ENCODE measurements around the gene RND1. TPM values are rescaled to one million over a fixed set of nuclear protein-coding genes. Genes with fewer than 3 reads are reported as not detected.

RND1 gene
- total RNA-seq (2016; rRNA removed; fragmentation: Illumina TruSeq; extraction: Trizol) (1.8 and 2.2 TPM in 2 replicates), polyA plus RNA-seq (2011; rRNA removed) (1.9 and 2.8 TPM in 2 replicates), polyA minus RNA-seq (2011; rRNA and poly(A)+ RNA removed; ENCODE audit: low replicate concordance) (1.0 and 2.6 TPM in 2 replicates), Bru-seq, nascent RNA (percentile 44 among the genes with signal in this experiment), BruChase-seq, experiment 1, labeled RNA remaining after a 6-hour chase (percentile 42 among the genes with signal in this experiment), BruChase-seq, experiment 2, labeled RNA remaining after a 2-hour chase (percentile 44 among the genes with signal in this experiment)
- total RNA-seq (2016; cell fraction: cytosol; rRNA removed; fragmentation: Illumina TruSeq; extraction: Trizol; ENCODE audit: low read depth): 0.88 and 1.9 TPM in 2 replicates
- total RNA-seq (2016; cell fraction: insoluble cytoplasmic fraction; rRNA removed; fragmentation: Illumina TruSeq; extraction: Trizol): 2.5 and 2.9 TPM in 2 replicates
- 1.2 and 1.4 TPM in 2 replicates for total RNA-seq (2016; cell fraction: membrane; rRNA removed; fragmentation: Illumina TruSeq; extraction: Trizol)
- total RNA-seq (2016; cell fraction: nucleus; rRNA removed; fragmentation: Illumina TruSeq; extraction: Trizol): 1.9 and 3.0 TPM in 2 replicates
- polyA plus RNA-seq (2011; cell fraction: cytosol; rRNA removed): 1.3 and 2.0 TPM in 2 replicates
- polyA plus RNA-seq (2011; cell fraction: nucleus; rRNA removed): 1.8 and 1.9 TPM in 2 replicates
- polyA plus RNA-seq (2012): 0.71 and 1.1 TPM in 2 replicates
- 0.32 and 0.35 TPM in 2 replicates for polyA plus RNA-seq (2016; cell fraction: cytosol; fragmentation: Illumina TruSeq; extraction: Trizol; ENCODE audit: low read depth)
- polyA plus RNA-seq (2016; cell fraction: insoluble cytoplasmic fraction; fragmentation: Illumina TruSeq; extraction: Trizol; ENCODE audit: low read depth): 2.7 and 3.6 TPM in 2 replicates
- polyA plus RNA-seq (2016; cell fraction: membrane; fragmentation: Illumina TruSeq; extraction: Trizol; ENCODE audit: low read depth): 0.64 and 0.78 TPM in 2 replicates
- polyA plus RNA-seq (2016; cell fraction: nucleus; fragmentation: Illumina TruSeq; extraction: Trizol; ENCODE audit: insufficient read depth, low read depth): 3.6 and 3.8 TPM in 2 replicates
- polyA minus RNA-seq (2011; cell fraction: cytosol; rRNA and poly(A)+ RNA removed): 0.59 and 1.2 TPM in 2 replicates
- polyA minus RNA-seq (2011; cell fraction: nucleus; rRNA and poly(A)+ RNA removed): 0.90 and 3.6 TPM in 2 replicates
- long read RNA-seq, experiment 1, partial matches to known transcripts: 0 of 2 reads
- long read RNA-seq, experiment 1, other reads (novel, unspliced or antisense): 0 of 2 reads
- long read RNA-seq, experiment 2, partial matches to known transcripts: 0 of 3 reads
- long read RNA-seq, experiment 2, other reads (novel, unspliced or antisense): 0 of 3 reads

GRCh38 chr12:48865281-48866051 is at the start of gene RND1:
TSS of gene RND1 (minus strand) at chr12:48865870. CDS start at chr12:48865767, 103 bp downstream.
- Histone ChIP-seq H3K9me3 (ENCODE audit: low read length) (no peaks in the 10 kb centered on the region), H3K27me3 (ENCODE audit: control insufficient read depth in 1 of 2, insufficient read depth in 2 of 2, low read length in 2 of 2) (no peaks in the 10 kb centered on the region; a peak in 1 of 5 replicates), H3K36me3 (replicated peaks in 1 of 2; ENCODE audit: control insufficient read depth in 1 of 2, insufficient read depth in 2 of 2, low read length in 2 of 2) (peaks cover 0 to 1% of the 10 kb centered on the region in 2 experiments; a peak in 1 of 5 replicates), H3K79me2 (ENCODE audit: insufficient read depth, low read length) (no peaks in the 10 kb centered on the region), H4K20me1 (ENCODE audit: insufficient read depth, low read length) (no peaks in the 10 kb centered on the region), H3K4me1 (ENCODE audit: insufficient read depth, low read length) (peaks cover 39% of the 10 kb centered on the region), H3K4me3 (replicated peaks in 1 of 3; ENCODE audit: insufficient read depth in 1 of 3, low read depth in 2 of 3, low read length in 3 of 3) (peak within 1 kb of the TSS; percentile 59 to 82 (median 76)), H3K4me2 (ENCODE audit: low read depth, low read length) (peak within 1 kb of the TSS; percentile 90), H2AFZ (ENCODE audit: low read length) (no peak within 1 kb of the TSS), H3K9ac (ENCODE audit: insufficient read depth, low read depth, low read length) (peak within 1 kb of the TSS; percentile 64), H3K27ac (ENCODE audit: extremely low read length, insufficient read depth, low read length) (peak within 1 kb of the TSS; percentile 46)
- DNase-seq (ENCODE audit: low spot score): peak; percentile 94
- in situ Hi-C loops (cut with HindIII; ENCODE audit: extremely low pct_ligation_motif_present, low pct_unique_long_range_greater_than_20kb): no loop called here
- ChIA-PET POLR2A (interaction anchor here (0.7 to 3.9 kb wide), 33 partner anchors 8 to 266 kb away, joined by 3 to 115 read pairs (median 4); partner anchors contain the start of genes ARF3, DDX23, FKBP11 and PRKAG1), CTCF (ENCODE audit: low intra/inter-chr PET ratio, low total read pairs) (no interaction called here)
- TSS peak; percentile 79 for BruUV-seq (replicated peaks)
- ATAC-seq: peak; percentile 92
- intact Hi-C loops (cut with micrococcal nuclease; ENCODE audit: unreplicated experiment): loop anchor here (1.0 to 2.0 kb wide), 2 partner anchors 13 to 17 kb away; partner anchors contain the start of gene DDX23
- FAIRE-seq: peak; percentile 94
- WGBS (ENCODE audit: low lambda C conversion rate): 10% methylated on average over 9 of the region's 32 CpGs
- 0 out of 2 replicates have a peak, but pooled peaks have one; percentile 59 for TF ChIP-seq ZNF276 (CRISPR knock-in tag; IDR thresholded peaks at IDR 0.05; ENCODE audit: low read depth)
- peak; percentile 54; the same call in 1 of the 2 replicates for TF ChIP-seq CSRNP1 (CRISPR knock-in tag; IDR thresholded peaks at IDR 0.05)
- no peak for TF ChIP-seq ZNF44 (CRISPR knock-in tag; IDR thresholded peaks at IDR 0.05)
- no peak for TF ChIP-seq SMAD1 (CRISPR knock-in tag; IDR thresholded peaks at IDR 0.05; ENCODE audit: borderline replicate concordance, low read depth)
- no peak for TF ChIP-seq TRIM24 (CRISPR knock-in tag; IDR thresholded peaks at IDR 0.05)
- no peak for TF ChIP-seq PLSCR1 (CRISPR knock-in tag; IDR thresholded peaks at IDR 0.05; ENCODE audit: borderline replicate concordance)
- no peak for TF ChIP-seq RFX3 (CRISPR knock-in tag; IDR thresholded peaks at IDR 0.05)
- TF ChIP-seq PAXIP1 (CRISPR knock-in tag; conservative IDR thresholded peaks at IDR 0.05): peak; percentile 48
- TF ChIP-seq IKZF1 (IDR thresholded peaks at IDR 0.05): no peak

All from HepG2 (cell line).